PC-3 (cell line): Measurements from ENCODE around the gene SCUBE1. TPM values are rescaled to one million over a fixed set of nuclear protein-coding genes. Genes with fewer than 3 reads are reported as not detected.

Source experiments
- ATAC-seq: fragments of 200-7000 bp; cut with Tn5 transposase; 2 replicates; pipeline ENCODE4 v1.9.1; 2020; ENCODE audit warnings: mild to moderate bottlenecking, moderate library complexity
- BruUV-seq: library from RNA; stranded (reverse); fragments of 400-500 nt; replicated peaks from 2 replicates; lab custom pipeline; 2021; lab: Mats Ljungman, UMichigan
- CTCF ChIA-PET: fragments of 300-600 bp; sonication (Branson Sonifier 250); formaldehyde crosslinking; loops from one replicate; lab custom pipeline; 2022; ENCODE audit warnings: antibody characterized with exemption; lab: Charles Lee
- POLR2A ChIA-PET: fragments of 300-600 bp; sonication (Branson Sonifier 250); formaldehyde crosslinking; loops from one replicate; lab custom pipeline; 2022; ENCODE audit warnings: antibody characterized with exemption; ENCODE audit not compliant: unreplicated experiment; lab: Charles Lee
- DNase-seq: peaks from one replicate; pipeline ENCODE4 v3.0.0-alpha.2; 2015
- H2AFZ ChIP-seq: fragments of 300-600 bp; sonication (generic); 2 replicates; pipeline ENCODE4 v1.6.0; 2016; ENCODE audit warnings: antibody characterized with exemption, low read length
- H3F3A ChIP-seq: fragments of 300-600 bp; sonication (generic); one replicate; pipeline ENCODE4 v1.6.0; 2017; ENCODE audit warnings: antibody characterized with exemption, low read length, control low read depth, mild to moderate bottlenecking; ENCODE audit not compliant: unreplicated experiment
- H3K27ac ChIP-seq: fragments of 300-600 bp; sonication (generic); 2 replicates; pipeline ENCODE4 v1.5.1; 2016; ENCODE audit warnings: mild to moderate bottlenecking, low read length
- H3K27me3 ChIP-seq: fragments of 300-600 bp; sonication (generic); 2 replicates; pipeline ENCODE4 v1.6.1; 2016; ENCODE audit warnings: low read length, mixed read lengths
- H3K36me3 ChIP-seq: fragments of 300-600 bp; sonication (generic); 2 replicates; pipeline ENCODE4 v1.6.1; 2016; ENCODE audit warnings: low read depth, mixed run types, low read length, mixed read lengths
- H3K4me1 ChIP-seq: fragments of 300-600 bp; sonication (generic); 2 replicates; pipeline ENCODE4 v1.5.1; 2016; ENCODE audit warnings: low read length; ENCODE audit not compliant: insufficient read depth
- H3K4me2 ChIP-seq: fragments of 300-600 bp; sonication (generic); 2 replicates; pipeline ENCODE4 v1.6.0; 2016; ENCODE audit warnings: low read length
- H3K4me3 ChIP-seq: fragments of 300-600 bp; sonication (generic); 2 replicates; pipeline ENCODE4 v1.5.1; 2016; ENCODE audit warnings: mild to moderate bottlenecking, low read length, mixed read lengths
- H3K79me2 ChIP-seq: fragments of 300-600 bp; sonication (generic); 2 replicates; pipeline ENCODE4 v1.6.1; 2017; ENCODE audit warnings: low read length, mixed read lengths
- H3K9ac ChIP-seq: fragments of 300-600 bp; sonication (generic); 2 replicates; pipeline ENCODE4 v1.6.0; 2016; ENCODE audit warnings: mild to moderate bottlenecking, low read length
- H3K9me2 ChIP-seq: fragments of 300-600 bp; sonication (generic); replicated peaks from 2 replicates; pipeline ENCODE4 v1.6.1; 2016; ENCODE audit warnings: mixed run types, low read length, mixed read lengths
- H3K9me3 ChIP-seq: fragments of 300-600 bp; sonication (generic); 2 replicates; pipeline ENCODE4 v1.6.1; 2016; ENCODE audit warnings: low read length, mixed read lengths
- H4K20me1 ChIP-seq: fragments of 300-600 bp; sonication (generic); 2 replicates; pipeline ENCODE4 v1.6.1; 2016; ENCODE audit warnings: low read length, mixed read lengths
- EZH2 ChIP-seq: fragments of 300-600 bp; sonication (generic); IDR thresholded peaks from one replicate; pipeline ENCODE4 v1.6.1; 2017; ENCODE audit warnings: antibody characterized with exemption, mild to moderate bottlenecking, low read length; ENCODE audit not compliant: unreplicated experiment
- EZH2phosphoT487 ChIP-seq: fragments of 300-600 bp; sonication (generic); IDR thresholded peaks from 2 replicates; pipeline ENCODE4 v1.6.1; 2018; ENCODE audit warnings: mild to moderate bottlenecking, antibody characterized with exemption, low read length, borderline replicate concordance
- intact Hi-C: fragments of 100-400 bp; cut with micrococcal nuclease; formaldehyde crosslinking; loops from 2 replicates; pipeline ENCODE4 v1.9.0; 2023
- total RNA-seq: library from RNA; depleted of rRNA; stranded (reverse); fragments of >200 nt; gene quantifications from 2 replicates; pipeline ENCODE4 v1.2.3, GENCODE V29; 2014
- TF ChIP-seq, protein P1 (sequence below): fragments of 300-600 bp; sonication (generic); conservative IDR thresholded peaks from 2 replicates; pipeline ENCODE4 v1.5.1; 2017; ENCODE audit warnings: antibody characterized with exemption, low read depth, mild to moderate bottlenecking, low read length

SCUBE1 gene
- total RNA-seq, 1 experiment from 2014 or later = not detected

DNA sequence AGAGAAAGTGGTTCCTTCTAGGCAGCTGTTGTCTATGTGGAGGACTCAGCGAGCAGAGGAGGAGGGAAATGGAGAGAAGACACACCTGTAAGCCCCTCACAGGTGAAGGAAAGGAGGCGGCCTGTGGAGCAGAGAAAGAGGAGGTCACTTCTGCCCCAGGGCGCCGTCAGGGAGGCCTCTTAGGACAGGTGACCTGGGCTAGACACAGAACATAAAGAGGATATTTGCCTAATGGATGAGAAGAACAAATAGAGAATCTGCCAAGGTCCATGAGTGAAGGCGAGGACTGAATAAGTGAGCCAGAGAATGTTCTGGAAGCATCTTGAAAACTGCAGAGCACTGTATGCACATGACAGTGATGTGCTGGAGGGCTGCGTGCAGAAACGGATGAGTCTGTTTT lies 2.2 kb upstream of the SCUBE1 start:
- no peak overlapping the region for H3K4me2 ChIP-seq
- intact Hi-C loops = no loop called here
- DNase-seq (no peak), ATAC-seq (no peak)
- H3K9me3 ChIP-seq = no peaks in the 10 kb centered on the region
- H3K9me2 ChIP-seq = no peaks in the 10 kb centered on the region
- peaks cover 3% of the 10 kb centered on the region for H3K27me3 ChIP-seq
- TF ChIP-seq, protein P1, sequence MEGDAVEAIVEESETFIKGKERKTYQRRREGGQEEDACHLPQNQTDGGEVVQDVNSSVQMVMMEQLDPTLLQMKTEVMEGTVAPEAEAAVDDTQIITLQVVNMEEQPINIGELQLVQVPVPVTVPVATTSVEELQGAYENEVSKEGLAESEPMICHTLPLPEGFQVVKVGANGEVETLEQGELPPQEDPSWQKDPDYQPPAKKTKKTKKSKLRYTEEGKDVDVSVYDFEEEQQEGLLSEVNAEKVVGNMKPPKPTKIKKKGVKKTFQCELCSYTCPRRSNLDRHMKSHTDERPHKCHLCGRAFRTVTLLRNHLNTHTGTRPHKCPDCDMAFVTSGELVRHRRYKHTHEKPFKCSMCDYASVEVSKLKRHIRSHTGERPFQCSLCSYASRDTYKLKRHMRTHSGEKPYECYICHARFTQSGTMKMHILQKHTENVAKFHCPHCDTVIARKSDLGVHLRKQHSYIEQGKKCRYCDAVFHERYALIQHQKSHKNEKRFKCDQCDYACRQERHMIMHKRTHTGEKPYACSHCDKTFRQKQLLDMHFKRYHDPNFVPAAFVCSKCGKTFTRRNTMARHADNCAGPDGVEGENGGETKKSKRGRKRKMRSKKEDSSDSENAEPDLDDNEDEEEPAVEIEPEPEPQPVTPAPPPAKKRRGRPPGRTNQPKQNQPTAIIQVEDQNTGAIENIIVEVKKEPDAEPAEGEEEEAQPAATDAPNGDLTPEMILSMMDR = no peak
- no peak for TF ChIP-seq EZH2
- no peak for TF ChIP-seq EZH2phosphoT487
- no peak overlapping the region for H2AFZ ChIP-seq
- H3K9ac ChIP-seq = no peak overlapping the region
- H3K4me3 ChIP-seq = no peak overlapping the region
- no peaks in the 10 kb centered on the region for H3K79me2 ChIP-seq
- no peaks in the 10 kb centered on the region for H4K20me1 ChIP-seq
- H3K4me1 ChIP-seq = no peaks in the 10 kb centered on the region
- no TSS peak for BruUV-seq
- no peaks in the 10 kb centered on the region for H3K36me3 ChIP-seq
- CTCF ChIA-PET = interaction anchor here (0.6 kb wide), 1 partner anchor 70 kb away, joined by 3 read pairs; no protein-coding TSS in a partner anchor
- no peak overlapping the region for H3K27ac ChIP-seq
- no peaks in the 10 kb centered on the region for H3F3A ChIP-seq
- POLR2A ChIA-PET = no interaction called here

DNA sequence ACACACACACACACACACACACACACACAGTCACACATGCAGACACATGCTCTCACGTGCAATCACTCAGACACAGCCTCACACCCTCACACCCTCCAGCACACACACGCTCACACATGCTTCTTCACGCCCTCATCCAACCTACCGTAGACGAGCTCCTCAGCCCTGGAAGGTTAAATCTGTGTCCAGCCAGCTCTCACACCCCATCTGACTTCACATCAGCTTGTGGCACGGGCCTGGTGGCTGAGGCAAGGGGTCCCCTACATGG lies 1.3 kb upstream of the SCUBE1 start:
- intact Hi-C loops = no loop called here
- no peaks in the 10 kb centered on the region for H3K36me3 ChIP-seq
- no peak overlapping the region for H2AFZ ChIP-seq
- no peaks in the 10 kb centered on the region for H4K20me1 ChIP-seq
- H3K4me2 ChIP-seq = no peak overlapping the region
- ChIA-PET POLR2A (no interaction called here), CTCF (interaction anchor here (0.6 to 1.0 kb wide), 2 partner anchors 70 to 693 kb away, joined by 3 to 4 read pairs; no protein-coding TSS in a partner anchor)
- BruUV-seq = no TSS peak
- H3K27ac ChIP-seq = no peak overlapping the region
- H3K4me1 ChIP-seq = no peaks in the 10 kb centered on the region
- H3K9ac ChIP-seq = no peak overlapping the region
- H3K79me2 ChIP-seq = no peaks in the 10 kb centered on the region
- no peak for TF ChIP-seq EZH2phosphoT487
- TF ChIP-seq EZH2 = no peak
- TF ChIP-seq, protein P1 = no peak
- H3K9me3 ChIP-seq = no peaks in the 10 kb centered on the region
- ATAC-seq = no peak
- no peak overlapping the region for H3K4me3 ChIP-seq
- no peaks in the 10 kb centered on the region for H3F3A ChIP-seq
- no peak for DNase-seq
- H3K9me2 ChIP-seq = no peaks in the 10 kb centered on the region
- H3K27me3 ChIP-seq = peaks cover 3% of the 10 kb centered on the region

DNA sequence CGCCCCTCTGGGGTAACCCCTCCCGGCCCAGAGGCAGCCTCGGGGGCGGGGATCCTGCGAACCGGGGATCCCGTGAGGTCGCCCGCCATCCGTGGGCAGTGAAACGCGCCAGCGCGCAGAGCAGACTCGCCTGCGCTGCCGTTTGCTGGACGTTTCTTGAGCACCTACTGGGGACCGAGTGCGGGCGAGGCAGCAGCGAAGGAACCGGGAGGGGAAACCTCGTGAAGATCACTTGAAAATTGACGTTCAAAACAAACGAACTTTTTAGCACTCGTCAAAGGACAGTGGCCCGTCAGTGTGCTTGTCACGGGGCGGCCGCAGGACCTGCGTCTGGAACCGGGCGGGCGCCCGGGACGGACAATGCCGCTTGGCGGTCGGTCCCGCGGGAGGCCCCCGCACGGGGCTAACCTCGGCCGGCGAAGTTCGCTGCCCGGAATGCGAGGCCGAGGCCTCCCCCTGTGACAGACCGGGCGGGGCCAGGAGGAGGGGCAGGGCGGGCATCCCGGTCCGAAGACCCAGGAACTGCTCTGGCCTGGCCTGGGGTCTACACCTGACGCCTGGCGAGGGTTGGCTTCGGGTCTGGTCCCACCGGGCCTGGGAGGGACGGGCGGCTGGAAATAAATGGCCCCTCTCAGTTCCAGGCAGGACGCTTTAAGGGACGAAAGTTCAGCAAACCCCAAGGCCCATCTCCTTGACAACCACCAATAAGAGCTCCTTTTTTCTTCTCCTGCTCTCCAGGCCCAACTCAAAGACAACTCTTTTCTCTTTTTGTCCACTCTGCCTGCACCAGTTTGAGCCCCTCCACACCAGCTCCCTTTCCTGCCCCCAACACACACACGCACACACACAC lies 723 bp upstream of the SCUBE1 start:
- Histone ChIP-seq H3K4me3 (no peak overlapping the region), H3K4me1 (no peaks in the 10 kb centered on the region), H3K4me2 (no peak overlapping the region), H3K9ac (no peak overlapping the region), H3K9me2 (no peaks in the 10 kb centered on the region), H3K79me2 (no peaks in the 10 kb centered on the region), H3K9me3 (no peaks in the 10 kb centered on the region), H3K27ac (no peak overlapping the region), H3K27me3 (peaks cover 3% of the 10 kb centered on the region), H3F3A (no peaks in the 10 kb centered on the region), H2AFZ (no peak overlapping the region), H4K20me1 (no peaks in the 10 kb centered on the region), H3K36me3 (no peaks in the 10 kb centered on the region)
- BruUV-seq = no TSS peak
- ATAC-seq (no peak), DNase-seq (no peak)
- ChIA-PET POLR2A (no interaction called here), CTCF (interaction anchor here (0.6 to 1.0 kb wide), 2 partner anchors 70 to 694 kb away, joined by 3 to 4 read pairs; no protein-coding TSS in a partner anchor)
- intact Hi-C loops = no loop called here
- TF ChIP-seq EZH2phosphoT487 (no peak), EZH2 (no peak)
- TF ChIP-seq, protein P1 = no peak
